ENCODE measurements around the gene DNPEP.

Gene DNPEP

GRCh38 chr2:219434718-219435525 lies 47.2 kb upstream of the DNPEP start, which contains the start of gene SPEG:
SPEG (plus strand) TSS chr2:219434843; CDS start chr2:219434978, 135 bp downstream.
- Histone ChIP-seq H3K4me1 (ENCODE audit: insufficient read depth, poor library complexity, severe bottlenecking) (no peaks in the 10 kb centered on the region), H3K4me3 (ENCODE audit: severe bottlenecking) (no peak within 1 kb of the TSS), H3K9me3 (ENCODE audit: severe bottlenecking) (no peaks in the 10 kb centered on the region), H3K27me3 (ENCODE audit: insufficient read depth, poor library complexity, severe bottlenecking) (no peaks in the 10 kb centered on the region), H3K36me3 (ENCODE audit: low read depth) (no peaks in the 10 kb centered on the region), H3K27ac (ENCODE audit: poor library complexity, severe bottlenecking) (no peak within 1 kb of the TSS)
- ATAC-seq (ENCODE audit: low read depth) (no peak), DNase-seq (ENCODE audit: low spot score) (peak; percentile 54)
- no peak for TF ChIP-seq CTCF (IDR thresholded peaks at IDR 0.05; ENCODE audit: poor library complexity, severe bottlenecking)

GRCh38 chr2:219434468-219434717 lies 46.7 kb upstream of the DNPEP start:
- ATAC-seq (ENCODE audit: low read depth) (no peak), DNase-seq (ENCODE audit: low spot score) (no peak)
- no peak for TF ChIP-seq CTCF (IDR thresholded peaks at IDR 0.05; ENCODE audit: poor library complexity, severe bottlenecking)
- Histone ChIP-seq H3K4me3 (ENCODE audit: severe bottlenecking) (no peak overlapping the region), H3K36me3 (ENCODE audit: low read depth) (no peaks in the 10 kb centered on the region), H3K9me3 (ENCODE audit: severe bottlenecking) (no peaks in the 10 kb centered on the region), H3K27ac (ENCODE audit: poor library complexity, severe bottlenecking) (no peak overlapping the region), H3K27me3 (ENCODE audit: insufficient read depth, poor library complexity, severe bottlenecking) (no peaks in the 10 kb centered on the region), H3K4me1 (ENCODE audit: insufficient read depth, poor library complexity, severe bottlenecking) (no peaks in the 10 kb centered on the region)

- no peaks in the 10 kb centered on the region for H3K27me3 ChIP-seq (ENCODE audit: insufficient read depth, poor library complexity, severe bottlenecking)
- no peaks in the 10 kb centered on the region for H3K9me3 ChIP-seq (ENCODE audit: severe bottlenecking)
- no peak overlapping the region for H3K4me3 ChIP-seq (ENCODE audit: severe bottlenecking)
- no peaks in the 10 kb centered on the region for H3K4me1 ChIP-seq (ENCODE audit: insufficient read depth, poor library complexity, severe bottlenecking)
- no peak overlapping the region for H3K27ac ChIP-seq (ENCODE audit: poor library complexity, severe bottlenecking)
- no peaks in the 10 kb centered on the region for H3K36me3 ChIP-seq (ENCODE audit: low read depth)
- no peak for ATAC-seq (ENCODE audit: low read depth)
- TF ChIP-seq CTCF (IDR thresholded peaks at IDR 0.05; ENCODE audit: poor library complexity, severe bottlenecking), result peak; percentile 32
- no peak for DNase-seq (ENCODE audit: low spot score)
Measured at GRCh38 chr2:219433666-219434467, 46.2 kb upstream of the DNPEP start.

- DNase-seq (ENCODE audit: low spot score) (no peak), ATAC-seq (ENCODE audit: low read depth) (peak; percentile 88)
- no peak overlapping the region for H3K27ac ChIP-seq (ENCODE audit: poor library complexity, severe bottlenecking)
- H3K9me3 ChIP-seq (ENCODE audit: severe bottlenecking), result no peaks in the 10 kb centered on the region
- no peaks in the 10 kb centered on the region for H3K36me3 ChIP-seq (ENCODE audit: low read depth)
- H3K27me3 ChIP-seq (ENCODE audit: insufficient read depth, poor library complexity, severe bottlenecking), result no peaks in the 10 kb centered on the region
- H3K4me1 ChIP-seq (ENCODE audit: insufficient read depth, poor library complexity, severe bottlenecking), result no peaks in the 10 kb centered on the region
- H3K4me3 ChIP-seq (ENCODE audit: severe bottlenecking), result no peak overlapping the region
- peak; percentile 69 for TF ChIP-seq CTCF (IDR thresholded peaks at IDR 0.05; ENCODE audit: poor library complexity, severe bottlenecking)
Measured at GRCh38 chr2:219430633-219431615, 43.2 kb upstream of the DNPEP start.

Measured in RWPE2 (cell line).